Measurements from ENCODE around the gene DIAPH3. TPM values are rescaled to one million over a fixed set of nuclear protein-coding genes. Genes with fewer than 3 reads are reported as not detected.

Gene DIAPH3
- polyA plus RNA-seq, 2 of the 4 experiments (the other 2 are of a cell fraction) = 10.8 to 13.6 TPM

DNA sequence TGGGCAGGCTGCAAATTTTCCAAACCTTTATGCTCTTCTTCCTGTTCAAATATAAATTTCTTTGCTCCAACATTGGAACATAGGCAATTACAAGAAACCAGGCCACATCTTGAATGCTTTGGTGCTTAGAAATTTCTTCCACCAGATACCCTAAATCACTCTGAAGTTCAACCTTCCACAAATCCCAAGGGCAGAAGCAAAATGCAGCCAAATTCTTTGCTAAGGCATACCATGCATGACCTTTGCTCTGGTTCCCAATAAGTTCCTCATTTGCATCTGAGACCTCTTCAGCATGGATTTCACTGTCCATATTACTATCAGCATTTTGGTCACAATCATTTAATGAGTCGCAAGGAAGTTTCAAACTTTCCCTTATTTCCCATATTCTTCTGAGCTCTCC lies 130.9 kb downstream of the DIAPH3 start:
- Histone ChIP-seq H3K4me1 (no peaks in the 10 kb centered on the region), H3K4me3 (no peak overlapping the region), H3K27ac (no peak overlapping the region), H3K4me2 (no peak overlapping the region), H3K9me3 (no peaks in the 10 kb centered on the region)
- DNase-seq (ENCODE audit: low read depth in 1 of 2, low spot score in 1 of 2) (no peak), FAIRE-seq (no peak), ATAC-seq (no peak)
- TF ChIP-seq POLR2A (IDR thresholded peaks at IDR 0.05; ENCODE audit: low read length) = no peak
- TF ChIP-seq RAD21 (conservative IDR thresholded peaks at IDR 0.05 in 1 of 2, IDR thresholded peaks at IDR 0.05 in 1 of 2) = no peak
- no peak for TF ChIP-seq POLR2AphosphoS2 (conservative IDR thresholded peaks at IDR 0.05; ENCODE audit: low read length)
- TF ChIP-seq NFE2L2 (conservative IDR thresholded peaks at IDR 0.05; ENCODE audit: low read length) = no peak
- TF ChIP-seq, protein P1, sequence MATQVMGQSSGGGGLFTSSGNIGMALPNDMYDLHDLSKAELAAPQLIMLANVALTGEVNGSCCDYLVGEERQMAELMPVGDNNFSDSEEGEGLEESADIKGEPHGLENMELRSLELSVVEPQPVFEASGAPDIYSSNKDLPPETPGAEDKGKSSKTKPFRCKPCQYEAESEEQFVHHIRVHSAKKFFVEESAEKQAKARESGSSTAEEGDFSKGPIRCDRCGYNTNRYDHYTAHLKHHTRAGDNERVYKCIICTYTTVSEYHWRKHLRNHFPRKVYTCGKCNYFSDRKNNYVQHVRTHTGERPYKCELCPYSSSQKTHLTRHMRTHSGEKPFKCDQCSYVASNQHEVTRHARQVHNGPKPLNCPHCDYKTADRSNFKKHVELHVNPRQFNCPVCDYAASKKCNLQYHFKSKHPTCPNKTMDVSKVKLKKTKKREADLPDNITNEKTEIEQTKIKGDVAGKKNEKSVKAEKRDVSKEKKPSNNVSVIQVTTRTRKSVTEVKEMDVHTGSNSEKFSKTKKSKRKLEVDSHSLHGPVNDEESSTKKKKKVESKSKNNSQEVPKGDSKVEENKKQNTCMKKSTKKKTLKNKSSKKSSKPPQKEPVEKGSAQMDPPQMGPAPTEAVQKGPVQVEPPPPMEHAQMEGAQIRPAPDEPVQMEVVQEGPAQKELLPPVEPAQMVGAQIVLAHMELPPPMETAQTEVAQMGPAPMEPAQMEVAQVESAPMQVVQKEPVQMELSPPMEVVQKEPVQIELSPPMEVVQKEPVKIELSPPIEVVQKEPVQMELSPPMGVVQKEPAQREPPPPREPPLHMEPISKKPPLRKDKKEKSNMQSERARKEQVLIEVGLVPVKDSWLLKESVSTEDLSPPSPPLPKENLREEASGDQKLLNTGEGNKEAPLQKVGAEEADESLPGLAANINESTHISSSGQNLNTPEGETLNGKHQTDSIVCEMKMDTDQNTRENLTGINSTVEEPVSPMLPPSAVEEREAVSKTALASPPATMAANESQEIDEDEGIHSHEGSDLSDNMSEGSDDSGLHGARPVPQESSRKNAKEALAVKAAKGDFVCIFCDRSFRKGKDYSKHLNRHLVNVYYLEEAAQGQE (IDR thresholded peaks at IDR 0.05) = no peak
- no peak for TF ChIP-seq HOXA7 (CRISPR knock-in tag; IDR thresholded peaks at IDR 0.05)
- no peak for TF ChIP-seq JUNB (IDR thresholded peaks at IDR 0.05)
- TF ChIP-seq FOSB (CRISPR knock-in tag; IDR thresholded peaks at IDR 0.05) = no peak
- TF ChIP-seq EP300 (IDR thresholded peaks at IDR 0.05) = no peak
- TF ChIP-seq SMC3 (IDR thresholded peaks at IDR 0.05) = no peak
- TF ChIP-seq, protein P2, sequence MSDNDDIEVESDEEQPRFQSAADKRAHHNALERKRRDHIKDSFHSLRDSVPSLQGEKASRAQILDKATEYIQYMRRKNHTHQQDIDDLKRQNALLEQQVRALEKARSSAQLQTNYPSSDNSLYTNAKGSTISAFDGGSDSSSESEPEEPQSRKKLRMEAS (IDR thresholded peaks at IDR 0.05) = no peak
- no peak for TF ChIP-seq CBX8 (IDR thresholded peaks at IDR 0.05)
- TF ChIP-seq PHF8 (IDR thresholded peaks at IDR 0.05; ENCODE audit: borderline replicate concordance, low read depth) = no peak
- TF ChIP-seq GATA3 (IDR thresholded peaks at IDR 0.05; ENCODE audit: borderline replicate concordance) = no peak
- 93% methylated on average over 1 of the region's 1 CpG for WGBS (ENCODE audit: missing lambda C conversion rate)
- ChIA-PET POLR2A (no interaction called here), CTCF (no interaction called here)

DNA sequence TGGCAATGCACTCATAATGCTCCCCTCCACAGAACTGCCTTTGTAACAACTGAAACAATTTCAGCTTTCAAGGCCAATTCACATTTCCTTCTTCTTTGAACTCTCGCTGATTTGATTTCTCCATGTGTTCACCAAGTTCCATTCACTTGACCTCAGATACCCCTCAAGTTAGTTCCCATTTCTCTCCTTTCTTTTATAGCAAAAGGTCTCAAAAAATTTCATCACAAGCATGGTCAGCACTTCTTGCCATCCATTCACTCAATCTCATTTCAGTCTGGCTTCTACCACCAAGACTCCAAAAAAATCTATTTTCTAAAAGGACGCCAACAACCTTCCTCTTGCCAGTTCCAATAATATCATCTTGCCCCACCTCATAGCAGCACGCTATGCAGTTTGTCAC lies 135.7 kb downstream of the DIAPH3 start:
- TF ChIP-seq CEBPB (IDR thresholded peaks at IDR 0.05) = no peak
- TF ChIP-seq, protein P2 (IDR thresholded peaks at IDR 0.05) = no peak
- TF ChIP-seq CHD4 (IDR thresholded peaks at IDR 0.05; ENCODE audit: borderline replicate concordance) = no peak
- TF ChIP-seq CHD2 (IDR thresholded peaks at IDR 0.05; ENCODE audit: low read length, partially characterized antibody) = no peak
- TF ChIP-seq RAD21 (conservative IDR thresholded peaks at IDR 0.05 in 1 of 2, IDR thresholded peaks at IDR 0.05 in 1 of 2) = no peak
- TF ChIP-seq MYC (IDR thresholded peaks at IDR 0.05; ENCODE audit: borderline replicate concordance, low read length) = no peak
- TF ChIP-seq POLR2AphosphoS2 (conservative IDR thresholded peaks at IDR 0.05; ENCODE audit: low read length) = no peak
- TF ChIP-seq, protein P3, sequence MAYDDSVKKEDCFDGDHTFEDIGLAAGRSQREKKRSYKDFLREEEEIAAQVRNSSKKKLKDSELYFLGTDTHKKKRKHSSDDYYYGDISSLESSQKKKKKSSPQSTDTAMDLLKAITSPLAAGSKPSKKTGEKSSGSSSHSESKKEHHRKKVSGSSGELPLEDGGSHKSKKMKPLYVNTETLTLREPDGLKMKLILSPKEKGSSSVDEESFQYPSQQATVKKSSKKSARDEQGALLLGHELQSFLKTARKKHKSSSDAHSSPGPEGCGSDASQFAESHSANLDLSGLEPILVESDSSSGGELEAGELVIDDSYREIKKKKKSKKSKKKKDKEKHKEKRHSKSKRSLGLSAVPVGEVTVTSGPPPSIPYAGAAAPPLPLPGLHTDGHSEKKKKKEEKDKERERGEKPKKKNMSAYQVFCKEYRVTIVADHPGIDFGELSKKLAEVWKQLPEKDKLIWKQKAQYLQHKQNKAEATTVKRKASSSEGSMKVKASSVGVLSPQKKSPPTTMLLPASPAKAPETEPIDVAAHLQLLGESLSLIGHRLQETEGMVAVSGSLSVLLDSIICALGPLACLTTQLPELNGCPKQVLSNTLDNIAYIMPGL (CRISPR knock-in tag; IDR thresholded peaks at IDR 0.05; ENCODE audit: borderline replicate concordance) = no peak
- no peak for TF ChIP-seq HDAC2 (IDR thresholded peaks at IDR 0.05)
- no peak for TF ChIP-seq KDM1A (IDR thresholded peaks at IDR 0.05; ENCODE audit: low read depth)
- no peak for TF ChIP-seq ESRRA (IDR thresholded peaks at IDR 0.05; ENCODE audit: borderline replicate concordance, low read length)
- TF ChIP-seq JUNB (IDR thresholded peaks at IDR 0.05) = no peak
- no peak for TF ChIP-seq NPAS2 (CRISPR knock-in tag; IDR thresholded peaks at IDR 0.05; ENCODE audit: borderline replicate concordance)
- no peak for TF ChIP-seq JUN (IDR thresholded peaks at IDR 0.05)
- ATAC-seq = no peak
- no peak for FAIRE-seq
- ChIA-PET CTCF (interaction anchor here (0.6 kb wide), 1 partner anchor 26 kb away, joined by 3 read pairs; no protein-coding TSS in a partner anchor), POLR2A (no interaction called here)
- Histone ChIP-seq H3K4me3 (no peak overlapping the region), H3K4me2 (no peak overlapping the region), H3K27ac (no peak overlapping the region), H3K4me1 (no peaks in the 10 kb centered on the region), H3K9me3 (no peaks in the 10 kb centered on the region)
- WGBS (ENCODE audit: missing lambda C conversion rate) = 91% methylated on average over 3 of the region's 3 CpGs
- no peak for DNase-seq (ENCODE audit: low read depth in 1 of 2, low spot score in 1 of 2)
